GM12801 (cell line): Measurements from ENCODE around the gene GCNT2.

Experiments used
- CTCF ChIP-seq: IDR thresholded peaks from one replicate; pipeline ENCODE4 v1.5.1; 2011; ENCODE audit warnings: control low read depth; ENCODE audit not compliant: insufficient read length; ENCODE audit errors: extremely low read depth

Gene GCNT2

GRCh38 chr6:10521104-10521808 lies at the start of gene GCNT2:
GCNT2 (plus strand) TSS chr6:10521351; CDS start chr6:10528912, 7,561 bp downstream.
- TF ChIP-seq CTCF: no peak

- no peak for TF ChIP-seq CTCF
Observed at GRCh38 chr6:10472634-10473033, 48.5 kb upstream of the GCNT2 start.

GRCh38 chr6:10478187-10479040 lies 42.7 kb upstream of the GCNT2 start:
- TF ChIP-seq CTCF: no peak

GRCh38 chr6:10479939-10480700 lies 41.0 kb upstream of the GCNT2 start:
- TF ChIP-seq CTCF: no peak

- no peak for TF ChIP-seq CTCF
Observed at GRCh38 chr6:10481101-10481500, 40.0 kb upstream of the GCNT2 start.

- TF ChIP-seq CTCF: no peak
Observed at GRCh38 chr6:10482636-10483257, 38.4 kb upstream of the GCNT2 start.
